DOHH2 (cell line): ENCODE results near the gene TMEM63B.

ENCODE experiments used
- EZH2phosphoT487 ChIP-seq: fragments of 200-600 bp; sonication (generic); IDR thresholded peaks from 2 replicates; pipeline ENCODE4 v1.6.1; 2017; ENCODE audit warnings: borderline replicate concordance, mild to moderate bottlenecking, antibody characterized with exemption, low read length, moderate library complexity, mixed read lengths
- TF ChIP-seq, protein P1 (sequence below): fragments of 200-600 bp; sonication (generic); IDR thresholded peaks from one replicate; pipeline ENCODE4 v1.5.1; 2014; ENCODE audit warnings: antibody characterized with exemption, mild to moderate bottlenecking, low read depth, low read length; ENCODE audit not compliant: poor library complexity, severe bottlenecking

GRCh38 chr6:44079672-44080071 is 47.7 kb upstream of the TMEM63B start:
- TF ChIP-seq, protein P1, sequence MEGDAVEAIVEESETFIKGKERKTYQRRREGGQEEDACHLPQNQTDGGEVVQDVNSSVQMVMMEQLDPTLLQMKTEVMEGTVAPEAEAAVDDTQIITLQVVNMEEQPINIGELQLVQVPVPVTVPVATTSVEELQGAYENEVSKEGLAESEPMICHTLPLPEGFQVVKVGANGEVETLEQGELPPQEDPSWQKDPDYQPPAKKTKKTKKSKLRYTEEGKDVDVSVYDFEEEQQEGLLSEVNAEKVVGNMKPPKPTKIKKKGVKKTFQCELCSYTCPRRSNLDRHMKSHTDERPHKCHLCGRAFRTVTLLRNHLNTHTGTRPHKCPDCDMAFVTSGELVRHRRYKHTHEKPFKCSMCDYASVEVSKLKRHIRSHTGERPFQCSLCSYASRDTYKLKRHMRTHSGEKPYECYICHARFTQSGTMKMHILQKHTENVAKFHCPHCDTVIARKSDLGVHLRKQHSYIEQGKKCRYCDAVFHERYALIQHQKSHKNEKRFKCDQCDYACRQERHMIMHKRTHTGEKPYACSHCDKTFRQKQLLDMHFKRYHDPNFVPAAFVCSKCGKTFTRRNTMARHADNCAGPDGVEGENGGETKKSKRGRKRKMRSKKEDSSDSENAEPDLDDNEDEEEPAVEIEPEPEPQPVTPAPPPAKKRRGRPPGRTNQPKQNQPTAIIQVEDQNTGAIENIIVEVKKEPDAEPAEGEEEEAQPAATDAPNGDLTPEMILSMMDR: no peak
- TF ChIP-seq EZH2phosphoT487: no peak
